ENCODE data around the gene PTPRN2.

- TF ChIP-seq CTCF (IDR thresholded peaks at IDR 0.05; ENCODE audit: extremely low read depth in 1 of 2, insufficient read depth in 1 of 2, low read depth in 1 of 2, low read length in 2 of 2) (no peak), POLR2A (IDR thresholded peaks at IDR 0.05; ENCODE audit: low read depth, low read length) (no peak), EZH2 (IDR thresholded peaks at IDR 0.05; ENCODE audit: borderline replicate concordance, low read depth, low read length, severe bottlenecking) (no peak), POLR2AphosphoS5 (IDR thresholded peaks at IDR 0.05; ENCODE audit: insufficient read depth, low read depth, low read length) (no peak), MYC (IDR thresholded peaks at IDR 0.05; ENCODE audit: low read depth, low read length) (no peak)
These were observed 1037.0 kb downstream of the PTPRN2 start for GRCh38 chr7:157550300-157551275.

All from endothelial cell of umbilical vein (primary cell).